Suppressor macrophage (primary cell): ENCODE results near the gene GCGR.

Source experiments
- DNase-seq, 4 experiments: peaks; one replicate each; pipeline ENCODE4 v3.0.0-alpha.2; 2020 to 2022
- total RNA-seq, 17 experiments: gene quantifications; one replicate each; lab custom pipeline; 2026; ENCODE audit warnings: mixed read lengths in 6 of 17, inconsistent platforms in 3 of 17; lab: John Stamatoyannopoulos, UW

Gene GCGR
- total RNA-seq, result 0 to 2.2 (median 0) reads per million in 17 experiments

GRCh38 chr17:81803728-81804558 lies at the start of gene GCGR:
Gene GCGR (plus strand): TSS chr17:81804150. CDS start chr17:81809019, 4,869 bp downstream.
- DNase-seq, result no peak

DNA sequence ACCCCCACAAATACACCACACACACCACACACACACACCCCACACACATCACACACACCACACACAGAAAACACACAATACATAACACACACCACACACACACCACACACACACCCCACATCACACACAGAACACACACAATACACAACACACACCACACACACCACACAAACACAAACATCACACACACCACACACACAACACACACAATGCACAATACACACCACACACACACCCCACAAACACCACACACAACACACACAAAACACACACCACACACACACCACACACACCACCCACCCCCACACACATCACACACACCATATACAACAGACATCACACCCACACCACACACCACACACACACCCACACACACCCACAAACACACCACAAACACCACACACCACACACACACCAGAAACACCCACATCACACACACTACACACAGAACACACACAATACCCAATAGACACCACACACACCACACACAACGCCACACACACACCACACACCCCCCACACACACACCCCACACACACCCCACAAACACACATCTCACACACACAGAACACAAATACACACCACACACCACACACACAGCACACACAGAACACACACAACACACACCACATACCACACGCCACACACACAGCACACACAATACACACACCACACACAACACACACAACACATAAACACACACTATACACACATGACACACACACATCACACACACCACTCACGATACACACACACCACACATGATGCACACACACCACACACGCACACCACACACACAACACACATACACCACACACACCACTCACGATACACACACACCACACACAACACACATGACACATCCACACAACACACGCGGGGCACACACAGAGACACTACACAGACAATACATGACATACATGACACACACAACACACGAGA lies 11.0 kb upstream of the GCGR start:
- DNase-seq, result no peak

DNA sequence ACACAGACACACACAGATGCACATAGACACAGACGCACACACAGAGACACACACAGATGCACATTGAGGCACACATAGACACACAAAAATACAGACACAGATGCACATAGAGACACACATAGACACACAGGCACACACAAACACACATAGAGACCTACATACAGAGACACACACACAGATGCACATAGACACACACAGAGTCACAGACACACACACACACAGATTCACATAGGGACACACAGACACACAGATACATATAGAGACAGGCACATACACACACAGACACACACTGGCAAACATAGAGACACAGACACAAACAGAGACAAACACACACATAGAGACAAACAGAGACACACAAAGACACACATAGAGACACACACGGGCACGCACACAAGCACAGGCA lies 9.9 kb upstream of the GCGR start:
- no peak for DNase-seq

GRCh38 chr17:81794509-81794908 lies 9.4 kb upstream of the GCGR start:
- DNase-seq, result peak in 2 of 4 experiments; percentile 31 to 44

DNA sequence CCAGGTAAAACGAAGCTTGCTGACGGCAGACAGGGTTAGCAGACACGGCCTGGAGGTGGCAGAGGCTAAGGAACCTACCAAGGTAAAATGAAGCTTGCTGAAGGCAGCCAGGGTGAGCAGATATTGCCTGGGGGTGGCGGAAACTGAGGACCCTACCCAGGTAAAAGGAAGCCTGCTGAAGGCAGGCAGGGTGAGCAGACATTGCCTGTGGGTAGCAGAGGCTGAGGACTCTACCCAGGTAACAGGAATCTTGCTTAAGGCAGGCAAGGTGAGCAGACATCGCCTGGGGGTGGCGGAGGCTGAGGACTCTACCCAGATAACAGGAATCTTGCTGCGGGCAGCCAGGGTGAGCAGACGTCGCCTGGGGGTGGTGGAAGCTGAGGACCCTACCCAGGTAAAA lies 2.6 kb upstream of the GCGR start:
- no peak for DNase-seq

DNA sequence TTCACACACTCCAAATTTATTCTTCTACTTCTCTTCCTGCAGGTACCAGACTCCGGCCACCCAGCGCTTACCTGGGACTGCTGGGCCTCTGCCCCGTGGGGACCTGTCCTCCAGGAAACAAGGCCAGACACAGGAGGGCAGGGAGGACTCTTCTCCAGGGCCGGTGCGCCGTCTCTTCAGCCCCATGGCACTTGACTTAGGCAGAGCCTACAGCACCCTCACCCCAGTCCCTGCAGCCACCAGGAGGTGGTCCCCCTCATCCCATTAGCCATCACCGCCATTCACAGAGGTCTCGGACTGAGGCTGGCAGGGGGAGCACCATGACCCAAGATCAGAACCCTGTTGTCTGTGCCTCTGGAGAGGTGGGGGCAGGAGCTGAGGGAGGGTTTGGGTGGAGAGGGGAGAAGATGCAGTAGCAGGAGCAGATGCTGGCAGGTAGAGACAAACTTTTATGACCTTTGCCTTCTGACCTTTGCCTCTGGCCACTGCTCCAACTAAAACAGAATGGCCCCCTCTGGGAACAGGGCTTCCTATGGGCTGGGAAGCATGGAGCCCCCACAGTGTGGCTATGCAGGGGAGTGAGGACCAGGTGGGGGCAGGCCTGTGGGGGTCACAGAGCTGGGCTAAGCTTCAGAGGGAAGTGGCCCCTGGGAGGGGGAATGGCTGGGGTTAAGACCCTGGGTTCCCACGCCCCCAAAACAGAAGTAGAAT lies 1.7 kb upstream of the GCGR start:
- no peak for DNase-seq

DNA sequence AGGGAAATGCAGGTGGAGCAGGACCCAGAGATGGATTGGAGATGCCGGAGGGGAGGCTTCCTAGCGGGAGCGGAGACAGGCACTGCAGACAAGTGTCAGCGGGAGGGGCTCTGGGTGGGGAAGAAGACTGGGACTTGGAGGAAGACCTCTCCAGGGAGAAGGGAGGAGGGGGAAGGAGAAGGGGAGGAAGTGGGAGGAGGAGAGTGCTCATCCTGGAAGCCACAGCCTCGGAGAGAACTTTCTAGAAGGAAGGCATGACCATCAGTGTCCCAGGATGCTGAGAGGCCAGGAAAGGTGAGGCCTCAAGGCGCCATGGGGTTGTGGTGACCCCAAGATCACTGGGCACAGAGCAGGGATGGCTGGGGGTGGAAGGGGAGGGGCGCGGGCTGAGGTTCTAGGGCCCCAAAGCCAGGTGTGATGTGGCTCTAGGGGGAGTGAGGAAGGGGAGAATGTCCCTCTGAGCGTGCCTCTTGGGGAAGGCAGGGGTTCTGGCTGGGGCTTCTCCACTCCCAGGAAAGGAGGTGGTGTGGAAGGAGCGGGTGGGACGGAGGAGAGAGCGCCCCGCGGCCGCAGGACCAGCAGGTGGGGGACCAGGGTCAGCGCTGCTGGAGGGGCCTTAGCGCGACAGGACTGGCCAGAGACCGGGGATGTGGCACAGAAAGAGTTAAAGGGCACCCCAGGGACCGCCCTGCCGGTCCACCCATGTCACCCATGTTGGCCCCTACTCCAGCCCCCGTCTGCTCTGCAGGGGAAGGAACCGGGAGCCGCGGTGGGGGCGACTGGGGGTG lies 900 bp upstream of the GCGR start:
- no peak for DNase-seq

- no peak for DNase-seq
Observed at GRCh38 chr17:81804559-81805399, 829 bp downstream of the GCGR start.

DNA sequence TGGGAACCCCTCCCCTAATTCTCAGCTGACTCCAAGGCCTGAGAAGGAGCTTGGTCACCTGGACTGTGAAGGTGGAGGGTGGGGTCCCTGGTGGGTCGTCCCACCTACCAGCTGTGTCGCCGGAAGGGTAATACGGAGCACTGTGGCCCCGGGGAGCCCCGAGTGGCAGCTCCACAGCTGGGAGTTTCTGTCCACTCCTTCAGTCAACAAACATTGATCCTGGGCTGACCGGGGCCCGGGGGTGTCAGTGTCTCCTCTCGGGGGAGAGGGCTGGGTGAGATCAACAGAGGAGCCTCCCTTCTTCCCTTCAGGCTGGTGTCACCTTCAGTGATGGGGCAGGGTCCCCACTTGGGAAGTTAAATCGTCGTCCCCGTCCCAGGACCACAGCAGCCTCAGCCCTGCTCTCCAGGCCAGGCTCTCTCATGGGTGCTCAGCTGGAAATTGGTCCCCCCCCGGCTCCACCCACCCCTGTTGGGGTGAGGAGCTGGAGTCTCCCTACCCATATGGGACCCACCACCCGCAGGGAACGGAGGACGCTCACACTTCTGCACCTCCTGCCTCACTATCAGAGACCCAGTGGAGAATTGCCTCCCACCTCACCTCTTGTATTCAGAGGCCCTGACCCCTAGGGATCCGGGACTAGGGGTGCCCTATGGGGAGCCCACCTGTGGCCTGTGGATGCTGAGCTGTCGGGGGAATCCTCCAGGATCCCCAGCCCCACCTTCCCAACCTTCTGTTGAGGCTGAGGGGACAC lies 1.9 kb downstream of the GCGR start:
- DNase-seq, result no peak

DNA sequence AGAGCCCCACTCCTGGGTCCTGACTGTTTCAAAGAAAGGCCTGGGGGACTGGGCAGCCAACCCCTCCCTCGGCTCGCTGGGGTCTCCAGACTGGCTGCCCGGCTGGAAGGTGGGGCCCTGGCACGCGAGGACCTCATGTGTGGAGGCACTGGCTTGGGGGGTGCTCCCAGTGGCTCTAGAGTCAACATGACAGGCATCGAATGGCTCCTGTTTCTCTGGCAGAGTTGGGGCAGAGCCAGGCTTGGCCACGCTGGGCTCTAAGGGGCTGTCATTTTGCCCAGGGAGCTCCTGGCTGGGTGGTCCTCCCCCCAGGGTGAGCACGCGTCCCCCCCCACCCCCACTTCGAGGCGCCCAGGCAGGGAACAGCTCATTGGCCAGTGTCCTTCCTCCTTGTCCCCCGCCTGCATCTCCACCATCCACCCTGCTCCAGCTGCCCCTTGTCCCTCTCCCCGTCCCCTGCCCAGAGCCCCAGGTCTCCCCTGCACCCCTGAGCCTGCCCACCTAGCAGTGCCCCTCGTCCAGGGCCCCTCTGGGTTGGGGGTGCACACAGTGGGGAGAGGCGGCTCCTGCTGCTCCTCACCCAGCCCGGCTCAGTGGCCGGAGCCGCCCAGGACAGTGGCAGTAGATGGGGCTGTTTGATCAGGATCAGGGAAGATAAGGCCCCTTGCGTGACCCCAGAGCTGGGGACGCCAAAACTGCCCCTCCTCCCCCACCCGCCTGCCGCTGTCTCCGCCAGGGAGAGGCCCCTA lies 2.7 kb downstream of the GCGR start:
- no peak for DNase-seq

GRCh38 chr17:81807210-81807719 lies 3.3 kb downstream of the GCGR start:
- no peak for DNase-seq

GRCh38 chr17:81807839-81808238 lies 3.9 kb downstream of the GCGR start:
- no peak for DNase-seq

DNA sequence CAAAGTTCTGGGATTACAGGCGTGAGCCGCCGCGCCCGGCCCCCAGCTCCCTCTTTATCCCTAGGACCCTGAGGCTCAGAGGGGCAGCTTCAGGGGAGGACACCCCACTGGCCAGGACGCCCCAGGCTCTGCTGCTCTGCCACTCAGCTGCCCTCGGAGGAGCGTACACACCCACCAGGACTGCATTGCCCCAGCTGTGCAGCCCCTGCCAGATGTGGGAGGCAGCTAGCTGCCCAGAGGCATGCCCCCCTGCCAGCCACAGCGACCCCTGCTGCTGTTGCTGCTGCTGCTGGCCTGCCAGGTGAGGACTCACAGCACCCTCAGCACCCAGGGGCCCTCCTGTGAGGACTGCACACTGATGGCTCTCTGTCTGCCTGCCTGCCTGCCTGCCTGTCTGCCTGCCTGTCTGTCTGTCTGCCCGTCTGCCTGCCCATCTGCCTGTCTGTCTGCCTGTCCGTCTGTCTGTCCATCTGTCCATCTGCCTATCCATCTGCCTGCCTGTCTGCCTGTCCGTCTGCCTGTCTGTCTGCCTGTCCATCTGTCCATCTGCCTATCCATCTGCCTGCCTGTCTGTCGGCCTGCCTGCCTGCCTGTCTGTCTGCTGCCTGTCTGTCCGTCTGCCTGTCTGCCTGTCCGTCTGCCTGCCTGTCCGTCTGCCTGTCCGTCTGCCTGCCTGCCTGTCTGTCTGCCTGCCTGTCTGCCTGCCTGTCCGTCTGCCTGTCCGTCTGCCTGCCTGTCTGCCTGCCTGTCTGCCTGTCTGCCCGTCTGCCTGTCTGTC lies 5.0 kb downstream of the GCGR start:
- DNase-seq, result no peak

DNA sequence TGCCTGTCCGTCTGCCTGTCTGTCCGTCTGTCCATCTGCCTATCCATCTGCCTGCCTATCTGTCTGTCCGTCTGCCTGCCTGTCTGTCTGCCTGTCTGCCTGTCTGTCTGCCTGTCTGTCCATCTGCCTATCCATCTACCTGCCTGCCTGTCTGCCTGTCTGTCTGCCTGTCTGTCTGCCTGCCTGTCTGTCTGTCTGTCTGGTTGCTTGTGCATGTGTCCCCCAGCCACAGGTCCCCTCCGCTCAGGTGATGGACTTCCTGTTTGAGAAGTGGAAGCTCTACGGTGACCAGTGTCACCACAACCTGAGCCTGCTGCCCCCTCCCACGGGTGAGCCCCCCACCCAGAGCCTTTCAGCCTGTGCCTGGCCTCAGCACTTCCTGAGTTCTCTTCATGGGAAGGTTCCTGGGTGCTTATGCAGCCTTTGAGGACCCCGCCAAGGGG lies 5.6 kb downstream of the GCGR start:
- DNase-seq, result no peak

DNA sequence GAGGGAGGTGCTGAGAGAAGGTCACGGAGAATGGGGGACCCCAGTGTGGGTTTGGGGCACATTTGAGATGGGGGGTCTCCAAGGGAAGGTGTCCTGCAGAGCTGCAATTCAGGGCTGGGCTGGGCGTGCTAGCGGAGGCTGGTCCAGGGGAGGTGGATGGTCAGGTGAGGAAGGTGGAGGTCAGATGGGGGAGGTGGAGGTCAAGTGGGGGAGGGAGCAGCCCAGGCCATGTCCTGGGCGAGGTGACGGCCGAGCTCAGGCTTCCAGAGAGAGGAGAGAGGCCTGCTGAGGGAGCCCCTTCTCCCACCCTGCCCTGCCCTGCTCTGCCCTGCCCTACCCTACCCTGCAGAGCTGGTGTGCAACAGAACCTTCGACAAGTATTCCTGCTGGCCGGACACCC lies 6.5 kb downstream of the GCGR start:
- no peak for DNase-seq

DNA sequence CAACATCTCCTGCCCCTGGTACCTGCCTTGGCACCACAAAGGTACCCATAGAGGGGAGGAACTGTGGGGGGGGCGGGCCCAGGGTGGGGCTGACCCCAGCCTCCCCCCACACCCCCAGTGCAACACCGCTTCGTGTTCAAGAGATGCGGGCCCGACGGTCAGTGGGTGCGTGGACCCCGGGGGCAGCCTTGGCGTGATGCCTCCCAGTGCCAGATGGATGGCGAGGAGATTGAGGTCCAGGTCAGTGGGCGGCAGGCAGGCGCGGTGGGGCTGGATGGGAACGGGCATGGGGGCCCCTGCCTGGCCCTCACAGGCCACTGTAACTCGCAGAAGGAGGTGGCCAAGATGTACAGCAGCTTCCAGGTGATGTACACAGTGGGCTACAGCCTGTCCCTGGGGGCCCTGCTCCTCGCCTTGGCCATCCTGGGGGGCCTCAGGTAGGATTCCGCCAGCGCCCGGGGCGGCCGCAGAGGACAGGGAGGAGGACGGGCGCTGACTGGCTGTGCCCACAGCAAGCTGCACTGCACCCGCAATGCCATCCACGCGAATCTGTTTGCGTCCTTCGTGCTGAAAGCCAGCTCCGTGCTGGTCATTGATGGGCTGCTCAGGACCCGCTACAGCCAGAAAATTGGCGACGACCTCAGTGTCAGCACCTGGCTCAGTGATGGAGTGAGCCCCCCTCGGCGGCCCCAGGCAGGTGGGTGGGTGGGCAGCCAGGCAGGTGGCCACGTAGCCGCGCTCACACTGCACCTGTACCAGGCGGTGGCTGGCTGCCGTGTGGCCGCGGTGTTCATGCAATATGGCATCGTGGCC lies 7.1 kb downstream of the GCGR start:
- no peak for DNase-seq
